ENCODE data around the gene LIPT2. TPM values are rescaled to one million over a fixed set of nuclear protein-coding genes. Genes with fewer than 3 reads are reported as not detected.
"Not testable (repeated sequence)": the region's sequence is repeated elsewhere in the genome, so short reads cannot be mapped to it uniquely, and the experiment has no call there.

Gene LIPT2
- total RNA-seq, 1 experiment from 2014 or later: 8.6 TPM

DNA sequence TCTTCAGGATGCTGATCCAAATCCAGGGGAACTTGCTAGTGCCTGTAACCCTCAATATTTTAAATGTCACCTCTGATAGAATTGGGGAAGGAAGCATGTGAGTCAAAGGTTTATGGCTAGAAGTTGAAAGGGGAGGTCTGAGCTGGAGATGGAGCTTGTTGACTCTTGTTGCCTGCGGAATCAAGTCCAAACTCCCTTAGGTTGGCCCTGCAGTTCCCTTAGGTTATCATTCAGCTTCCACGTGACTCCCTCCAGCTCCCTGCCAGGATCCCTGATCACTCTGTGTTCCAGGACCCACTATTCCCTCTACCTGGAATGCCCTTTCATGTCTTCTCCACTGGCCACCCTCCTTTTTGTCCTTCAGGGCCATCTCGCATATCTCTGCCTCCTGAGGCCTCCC is 26.2 kb upstream of the LIPT2 start:
- DNase-seq (ENCODE audit: low spot score): no peak
- Histone ChIP-seq H3K36me3 (ENCODE audit: insufficient read depth, low read length, poor library complexity, severe bottlenecking) (no peaks in the 10 kb centered on the region), H3K9me3 (ENCODE audit: low read depth, low read length, poor library complexity, severe bottlenecking) (no peaks in the 10 kb centered on the region), H3K4me1 (ENCODE audit: insufficient read depth, low read length, poor library complexity, severe bottlenecking) (no peaks in the 10 kb centered on the region), H3K27ac (ENCODE audit: low read depth, low read length, poor library complexity, severe bottlenecking) (no peak overlapping the region), H3K4me3 (ENCODE audit: low read depth, low read length, poor library complexity, severe bottlenecking) (no peak overlapping the region), H3K27me3 (replicated peaks; ENCODE audit: insufficient read depth, low read depth, low read length, poor library complexity) (no peaks in the 10 kb centered on the region)
- intact Hi-C loops (cut with micrococcal nuclease; ENCODE audit: unreplicated experiment): no loop called here
- ChIA-PET POLR2A (ENCODE audit: low non-redundant PET) (no interaction called here), CTCF (no interaction called here)
- no TSS peak for BruUV-seq (replicated peaks)
- TF ChIP-seq EZH2 (IDR thresholded peaks at IDR 0.05; ENCODE audit: borderline replicate concordance, low read depth, low read length, poor library complexity, severe bottlenecking): no peak

DNA sequence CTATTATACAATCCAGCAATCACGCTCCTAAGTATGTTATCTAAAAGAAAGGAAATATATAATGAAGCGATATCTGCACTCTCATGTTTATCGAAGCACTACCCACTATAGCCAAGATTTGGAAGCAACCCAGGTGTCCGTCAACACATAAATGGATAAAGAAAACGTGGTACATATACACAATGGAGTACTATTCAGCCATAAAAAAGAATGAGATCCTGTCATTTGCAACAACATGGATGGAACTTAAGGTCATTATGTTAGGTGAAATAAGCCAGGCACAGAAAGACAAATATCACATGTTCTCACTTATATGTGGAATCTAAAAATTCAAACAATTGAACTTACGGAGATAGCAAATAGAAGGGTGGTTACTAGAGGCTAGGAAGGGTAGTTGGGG is 24.1 kb upstream of the LIPT2 start:
- H3K27ac ChIP-seq (ENCODE audit: low read depth, low read length, poor library complexity, severe bottlenecking); CTCF ChIA-PET; POLR2A ChIA-PET (ENCODE audit: low non-redundant PET); H3K9me3 ChIP-seq (ENCODE audit: low read depth, low read length, poor library complexity, severe bottlenecking); H3K36me3 ChIP-seq (ENCODE audit: insufficient read depth, low read length, poor library complexity, severe bottlenecking); H3K4me3 ChIP-seq (ENCODE audit: low read depth, low read length, poor library complexity, severe bottlenecking); H3K4me1 ChIP-seq (ENCODE audit: insufficient read depth, low read length, poor library complexity, severe bottlenecking); H3K27me3 ChIP-seq (replicated peaks; ENCODE audit: insufficient read depth, low read depth, low read length, poor library complexity); BruUV-seq (replicated peaks); DNase-seq (ENCODE audit: low spot score); intact Hi-C loops (cut with micrococcal nuclease; ENCODE audit: unreplicated experiment): not testable (repeated sequence)

DNA sequence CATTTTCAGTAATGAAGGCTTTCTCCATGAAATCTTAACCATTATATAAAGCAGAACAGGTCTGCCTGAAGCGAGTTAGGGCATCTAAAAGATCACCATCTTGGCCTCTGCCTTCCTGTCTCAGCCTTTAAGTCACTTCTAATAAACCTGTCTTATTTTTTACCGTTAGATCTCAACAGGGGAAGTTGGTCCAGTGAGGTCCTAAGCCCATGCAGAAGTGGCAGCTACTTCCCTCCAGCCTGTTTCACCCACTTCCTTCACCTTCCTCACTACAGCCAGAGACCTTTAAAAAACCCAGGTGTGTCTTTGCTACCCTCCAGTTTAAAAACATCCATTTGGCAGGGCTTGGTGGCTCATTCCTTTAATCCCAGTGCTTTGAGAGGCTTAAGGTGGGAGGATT is 14.1 kb upstream of the LIPT2 start:
- CTCF ChIA-PET: no interaction called here
- POLR2A ChIA-PET (ENCODE audit: low non-redundant PET): no interaction called here
- intact Hi-C loops (cut with micrococcal nuclease; ENCODE audit: unreplicated experiment): no loop called here

GRCh38 chr11:74506823-74507222 is 13.3 kb upstream of the LIPT2 start:
- H3K36me3 ChIP-seq (ENCODE audit: insufficient read depth, low read length, poor library complexity, severe bottlenecking): no peaks in the 10 kb centered on the region
- no peaks in the 10 kb centered on the region for H3K4me1 ChIP-seq (ENCODE audit: insufficient read depth, low read length, poor library complexity, severe bottlenecking)
- ChIA-PET CTCF (no interaction called here), POLR2A (ENCODE audit: low non-redundant PET) (no interaction called here)
- TF ChIP-seq EZH2 (IDR thresholded peaks at IDR 0.05; ENCODE audit: borderline replicate concordance, low read depth, low read length, poor library complexity, severe bottlenecking): no peak
- no peak for TF ChIP-seq CTCF (conservative IDR thresholded peaks at IDR 0.05; ENCODE audit: low read depth, low read length)
- no TSS peak for BruUV-seq (replicated peaks)
- peaks cover 11% of the 10 kb centered on the region for H3K9me3 ChIP-seq (ENCODE audit: low read depth, low read length, poor library complexity, severe bottlenecking)
- DNase-seq (ENCODE audit: low spot score): no peak
- intact Hi-C loops (cut with micrococcal nuclease; ENCODE audit: unreplicated experiment): no loop called here
- no peak overlapping the region for H3K27ac ChIP-seq (ENCODE audit: low read depth, low read length, poor library complexity, severe bottlenecking)
- no peak overlapping the region for H3K4me3 ChIP-seq (ENCODE audit: low read depth, low read length, poor library complexity, severe bottlenecking)
- H3K27me3 ChIP-seq (replicated peaks; ENCODE audit: insufficient read depth, low read depth, low read length, poor library complexity): no peaks in the 10 kb centered on the region

More for the DNA sequence above, 14.1 kb upstream of the LIPT2 start:
- BruUV-seq (replicated peaks): no TSS peak
- no peak for DNase-seq (ENCODE audit: low spot score)
- no peaks in the 10 kb centered on the region for H3K4me1 ChIP-seq (ENCODE audit: insufficient read depth, low read length, poor library complexity, severe bottlenecking)
- peaks cover 3% of the 10 kb centered on the region for H3K9me3 ChIP-seq (ENCODE audit: low read depth, low read length, poor library complexity, severe bottlenecking)
- H3K4me3 ChIP-seq (ENCODE audit: low read depth, low read length, poor library complexity, severe bottlenecking): no peak overlapping the region
- no peaks in the 10 kb centered on the region for H3K27me3 ChIP-seq (replicated peaks; ENCODE audit: insufficient read depth, low read depth, low read length, poor library complexity)
- TF ChIP-seq CTCF (conservative IDR thresholded peaks at IDR 0.05; ENCODE audit: low read depth, low read length): no peak
- TF ChIP-seq EZH2 (IDR thresholded peaks at IDR 0.05; ENCODE audit: borderline replicate concordance, low read depth, low read length, poor library complexity, severe bottlenecking): no peak
- no peaks in the 10 kb centered on the region for H3K36me3 ChIP-seq (ENCODE audit: insufficient read depth, low read length, poor library complexity, severe bottlenecking)
- no peak overlapping the region for H3K27ac ChIP-seq (ENCODE audit: low read depth, low read length, poor library complexity, severe bottlenecking)
